ENCODE data around the gene ARHGAP15.

ARHGAP15 gene

DNA sequence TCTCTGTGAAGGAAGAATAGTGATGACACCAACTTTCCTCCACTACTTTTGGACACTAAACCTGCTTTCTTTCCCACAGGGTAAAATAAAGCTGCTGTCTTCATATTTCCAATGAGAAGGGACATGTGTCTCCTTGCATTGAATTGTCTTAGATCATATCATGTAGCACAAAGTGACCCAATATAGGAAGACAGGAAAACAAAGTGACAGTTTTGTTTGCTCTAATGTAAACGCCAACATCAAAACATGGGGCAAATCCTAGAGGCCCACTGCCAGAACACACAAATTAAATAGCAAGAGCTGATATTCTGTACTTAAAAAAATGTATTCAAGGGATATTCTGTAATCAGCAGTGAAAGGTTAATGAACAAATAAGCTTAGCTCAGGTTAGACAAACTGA is 36.1 kb downstream of the ARHGAP15 start:
- H3K4me3 ChIP-seq (ENCODE audit: low read length), result no peak overlapping the region
- TF ChIP-seq, protein P1, sequence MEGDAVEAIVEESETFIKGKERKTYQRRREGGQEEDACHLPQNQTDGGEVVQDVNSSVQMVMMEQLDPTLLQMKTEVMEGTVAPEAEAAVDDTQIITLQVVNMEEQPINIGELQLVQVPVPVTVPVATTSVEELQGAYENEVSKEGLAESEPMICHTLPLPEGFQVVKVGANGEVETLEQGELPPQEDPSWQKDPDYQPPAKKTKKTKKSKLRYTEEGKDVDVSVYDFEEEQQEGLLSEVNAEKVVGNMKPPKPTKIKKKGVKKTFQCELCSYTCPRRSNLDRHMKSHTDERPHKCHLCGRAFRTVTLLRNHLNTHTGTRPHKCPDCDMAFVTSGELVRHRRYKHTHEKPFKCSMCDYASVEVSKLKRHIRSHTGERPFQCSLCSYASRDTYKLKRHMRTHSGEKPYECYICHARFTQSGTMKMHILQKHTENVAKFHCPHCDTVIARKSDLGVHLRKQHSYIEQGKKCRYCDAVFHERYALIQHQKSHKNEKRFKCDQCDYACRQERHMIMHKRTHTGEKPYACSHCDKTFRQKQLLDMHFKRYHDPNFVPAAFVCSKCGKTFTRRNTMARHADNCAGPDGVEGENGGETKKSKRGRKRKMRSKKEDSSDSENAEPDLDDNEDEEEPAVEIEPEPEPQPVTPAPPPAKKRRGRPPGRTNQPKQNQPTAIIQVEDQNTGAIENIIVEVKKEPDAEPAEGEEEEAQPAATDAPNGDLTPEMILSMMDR (conservative IDR thresholded peaks at IDR 0.05; ENCODE audit: low read depth, low read length), result no peak
- DNase-seq (ENCODE audit: low read depth), result no peak

DNA sequence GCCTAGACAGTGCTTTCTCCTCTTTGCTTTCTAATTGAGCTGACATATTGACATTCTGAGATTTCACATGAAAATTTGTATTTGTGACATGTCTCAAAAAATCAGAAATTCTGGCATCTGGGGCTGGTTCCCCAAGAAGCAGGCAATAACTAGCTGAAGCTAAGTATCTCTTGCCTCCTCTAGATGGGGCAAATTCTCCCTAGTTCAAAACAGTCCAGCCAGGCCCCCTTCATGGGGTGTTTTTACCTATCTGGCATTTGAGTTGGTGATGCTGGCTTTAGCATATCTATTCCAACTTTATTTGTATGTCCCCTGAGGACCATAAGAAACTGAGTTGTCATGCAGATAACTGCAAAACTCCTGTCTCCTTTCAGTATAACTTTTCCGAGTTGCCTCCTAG is 39.9 kb downstream of the ARHGAP15 start:
- TF ChIP-seq, protein P1 (conservative IDR thresholded peaks at IDR 0.05; ENCODE audit: low read depth, low read length), result no peak
- H3K4me3 ChIP-seq (ENCODE audit: low read length), result no peak overlapping the region
- DNase-seq (ENCODE audit: low read depth), result no peak

DNA sequence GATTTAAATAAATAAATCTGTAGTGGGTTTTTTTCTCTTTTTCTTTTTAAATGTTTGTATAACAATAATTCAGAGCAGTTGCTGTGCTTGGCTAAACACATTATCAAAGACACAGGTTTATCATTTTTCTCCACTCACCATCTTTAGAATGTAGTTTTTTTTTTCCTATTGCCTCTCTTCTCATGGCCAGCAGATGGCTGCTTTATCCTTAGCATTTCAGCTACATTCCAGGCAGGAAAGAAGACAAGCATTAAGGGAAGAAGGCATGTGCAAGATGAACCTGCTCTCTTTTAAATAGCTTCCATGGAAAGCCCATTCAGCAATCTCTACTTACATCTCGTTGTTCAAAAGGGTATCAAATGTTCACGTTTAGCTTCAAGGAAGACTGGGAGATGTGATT is 42.6 kb downstream of the ARHGAP15 start:
- TF ChIP-seq, protein P1 (conservative IDR thresholded peaks at IDR 0.05; ENCODE audit: low read depth, low read length), result peak; percentile 48
- no peak overlapping the region for H3K4me3 ChIP-seq (ENCODE audit: low read length)
- no peak for DNase-seq (ENCODE audit: low read depth)

DNA sequence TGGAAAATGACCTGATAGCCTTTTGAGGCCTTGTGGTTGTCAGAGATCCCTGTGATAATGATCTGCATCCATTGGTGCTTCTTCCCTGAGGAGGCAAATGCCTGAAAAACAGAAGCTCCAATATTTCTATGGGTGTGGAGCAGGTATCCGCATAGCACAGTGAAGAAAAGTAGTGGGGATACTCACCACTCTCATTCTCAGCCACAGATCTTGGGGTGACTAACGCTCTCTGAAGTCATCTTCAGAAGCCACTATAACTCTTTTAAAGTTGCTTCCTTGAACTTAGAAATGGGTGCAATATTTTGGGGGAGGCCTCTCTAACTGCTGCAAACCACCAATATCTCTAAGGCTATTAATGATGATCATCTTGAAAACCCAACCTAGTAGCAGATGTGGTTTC is 46.2 kb downstream of the ARHGAP15 start:
- DNase-seq (ENCODE audit: low read depth), result no peak
- H3K4me3 ChIP-seq (ENCODE audit: low read length), result no peak overlapping the region
- TF ChIP-seq, protein P1 (conservative IDR thresholded peaks at IDR 0.05; ENCODE audit: low read depth, low read length), result no peak

DNA sequence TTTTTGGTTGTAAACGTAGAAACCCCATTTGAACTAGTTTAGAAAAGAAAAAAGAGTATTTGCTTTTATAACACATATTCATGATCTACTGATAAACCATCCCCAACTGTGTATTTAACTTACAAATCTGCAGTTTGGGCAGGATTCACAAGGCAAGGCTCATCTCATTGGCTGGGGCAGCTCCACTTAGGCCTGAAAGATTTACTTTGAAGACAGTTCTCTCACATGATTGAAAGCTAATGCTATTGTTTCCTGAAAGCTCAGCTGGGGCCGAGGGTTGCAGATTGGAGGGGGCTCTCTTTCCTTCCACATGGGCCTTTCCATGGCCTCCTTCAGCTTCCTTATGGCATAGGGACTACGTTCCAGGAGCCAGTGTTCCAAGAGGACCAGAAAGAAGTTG is 47.4 kb downstream of the ARHGAP15 start:
- no peak overlapping the region for H3K4me3 ChIP-seq (ENCODE audit: low read length)
- TF ChIP-seq, protein P1 (conservative IDR thresholded peaks at IDR 0.05; ENCODE audit: low read depth, low read length), result no peak
- DNase-seq (ENCODE audit: low read depth), result no peak

DNA sequence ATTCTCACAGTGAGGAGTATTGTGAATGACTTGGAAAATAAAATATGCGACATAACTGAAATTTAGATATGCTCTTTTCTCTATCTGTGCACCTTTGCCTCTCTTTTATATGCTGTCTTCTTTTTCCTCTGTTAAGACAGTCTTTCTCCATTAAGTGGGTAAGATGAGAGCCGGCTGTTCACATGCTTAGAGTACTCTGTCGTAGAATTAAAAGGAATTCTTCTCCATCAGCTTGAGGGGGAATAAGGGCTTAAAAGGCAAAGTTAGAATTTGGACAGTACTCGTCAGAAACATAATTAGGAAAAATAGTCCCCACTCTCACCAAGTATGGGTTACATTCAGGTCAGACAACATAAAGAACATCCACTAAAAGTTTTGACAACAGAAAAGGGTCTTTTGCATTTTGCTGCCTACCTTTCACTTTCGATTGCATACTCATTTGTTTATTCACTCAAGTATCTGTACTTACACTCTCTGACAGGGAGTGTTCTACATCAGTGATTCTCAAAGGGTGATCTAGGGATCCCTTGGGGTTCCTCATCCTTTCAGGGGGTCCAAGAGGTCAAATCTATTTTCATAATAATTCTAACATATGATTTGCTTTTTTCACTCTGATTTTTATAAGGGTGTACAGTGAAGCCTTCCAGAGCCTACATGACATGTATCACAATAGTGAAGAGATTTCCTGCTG is 48.0 kb downstream of the ARHGAP15 start:
- H3K4me3 ChIP-seq (ENCODE audit: low read length), result no peak overlapping the region
- TF ChIP-seq, protein P1 (conservative IDR thresholded peaks at IDR 0.05; ENCODE audit: low read depth, low read length), result no peak
- no peak for DNase-seq (ENCODE audit: low read depth)

DNA sequence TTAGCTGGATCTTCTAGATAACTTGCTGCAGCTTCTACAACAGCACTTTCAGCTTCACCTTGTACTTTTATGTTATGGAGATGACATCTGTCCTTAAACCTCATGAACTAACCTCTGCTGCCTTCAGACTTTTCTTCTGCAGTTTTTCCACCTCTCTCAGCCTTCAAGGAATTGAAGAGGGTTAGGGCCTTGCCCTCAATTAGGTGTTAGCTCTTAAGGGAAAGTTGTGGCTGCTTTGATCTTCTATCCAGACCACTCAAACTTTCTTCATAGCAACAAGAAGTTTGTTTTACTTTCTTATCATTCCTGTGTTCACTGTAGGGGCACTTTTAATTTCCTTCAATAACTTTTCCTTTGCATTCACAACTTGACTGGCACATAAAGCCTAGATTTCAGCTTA is 52.3 kb downstream of the ARHGAP15 start:
- no peak for DNase-seq (ENCODE audit: low read depth)
- H3K4me3 ChIP-seq (ENCODE audit: low read length), result no peak overlapping the region
- TF ChIP-seq, protein P1 (conservative IDR thresholded peaks at IDR 0.05; ENCODE audit: low read depth, low read length), result no peak

Measured in retinal pigment epithelial cell (primary cell).